Measurements from ENCODE around the gene CD19.

DNA sequence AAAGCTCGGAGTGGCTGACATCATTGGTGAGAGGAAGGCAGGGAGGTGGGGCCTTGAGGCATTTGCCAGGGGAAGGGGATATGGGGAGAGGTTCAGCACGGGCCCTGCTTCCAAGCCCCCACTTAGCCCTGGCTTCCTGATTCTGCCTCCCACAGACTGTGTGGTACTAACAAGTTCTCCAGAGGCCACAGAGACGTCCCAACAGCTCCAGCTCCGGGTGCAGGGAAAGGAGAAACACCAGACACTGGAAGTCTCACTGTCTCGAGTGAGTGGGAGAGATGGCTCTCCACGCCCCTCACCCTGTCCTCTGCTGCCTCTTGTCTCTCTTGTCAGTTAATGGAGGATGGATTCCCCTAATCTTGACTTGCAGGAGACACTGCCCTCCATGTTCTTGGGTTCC, 27.1 kb downstream of the CD19 start:
- TF ChIP-seq, protein P1, sequence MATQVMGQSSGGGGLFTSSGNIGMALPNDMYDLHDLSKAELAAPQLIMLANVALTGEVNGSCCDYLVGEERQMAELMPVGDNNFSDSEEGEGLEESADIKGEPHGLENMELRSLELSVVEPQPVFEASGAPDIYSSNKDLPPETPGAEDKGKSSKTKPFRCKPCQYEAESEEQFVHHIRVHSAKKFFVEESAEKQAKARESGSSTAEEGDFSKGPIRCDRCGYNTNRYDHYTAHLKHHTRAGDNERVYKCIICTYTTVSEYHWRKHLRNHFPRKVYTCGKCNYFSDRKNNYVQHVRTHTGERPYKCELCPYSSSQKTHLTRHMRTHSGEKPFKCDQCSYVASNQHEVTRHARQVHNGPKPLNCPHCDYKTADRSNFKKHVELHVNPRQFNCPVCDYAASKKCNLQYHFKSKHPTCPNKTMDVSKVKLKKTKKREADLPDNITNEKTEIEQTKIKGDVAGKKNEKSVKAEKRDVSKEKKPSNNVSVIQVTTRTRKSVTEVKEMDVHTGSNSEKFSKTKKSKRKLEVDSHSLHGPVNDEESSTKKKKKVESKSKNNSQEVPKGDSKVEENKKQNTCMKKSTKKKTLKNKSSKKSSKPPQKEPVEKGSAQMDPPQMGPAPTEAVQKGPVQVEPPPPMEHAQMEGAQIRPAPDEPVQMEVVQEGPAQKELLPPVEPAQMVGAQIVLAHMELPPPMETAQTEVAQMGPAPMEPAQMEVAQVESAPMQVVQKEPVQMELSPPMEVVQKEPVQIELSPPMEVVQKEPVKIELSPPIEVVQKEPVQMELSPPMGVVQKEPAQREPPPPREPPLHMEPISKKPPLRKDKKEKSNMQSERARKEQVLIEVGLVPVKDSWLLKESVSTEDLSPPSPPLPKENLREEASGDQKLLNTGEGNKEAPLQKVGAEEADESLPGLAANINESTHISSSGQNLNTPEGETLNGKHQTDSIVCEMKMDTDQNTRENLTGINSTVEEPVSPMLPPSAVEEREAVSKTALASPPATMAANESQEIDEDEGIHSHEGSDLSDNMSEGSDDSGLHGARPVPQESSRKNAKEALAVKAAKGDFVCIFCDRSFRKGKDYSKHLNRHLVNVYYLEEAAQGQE (IDR thresholded peaks at IDR 0.05; ENCODE audit: insufficient read depth in 1 of 2, low read depth in 2 of 2, low read length in 2 of 2) = no peak
- no peak for TF ChIP-seq SIN3A (IDR thresholded peaks at IDR 0.05; ENCODE audit: borderline replicate concordance, insufficient read depth, low read length)
- no peak for TF ChIP-seq FOXP2 (optimal IDR thresholded peaks at IDR 0.05; ENCODE audit: borderline replicate concordance, extremely low read depth, extremely low read length, insufficient read depth)
- TF ChIP-seq TAF1 (IDR thresholded peaks at IDR 0.05; ENCODE audit: borderline replicate concordance, insufficient read depth, low read length) = no peak
